Activated CD4-positive, CD25-positive, alpha-beta regulatory T cell treated with anti-CD3 and anti-CD28 coated beads, Interleukin-2, amount 50 U/mL, for 24 hours (primary cell): ENCODE results near the gene ATAD2B.
A peak's percentile ranks its signal among the peaks of the same experiment; 100 is the strongest.

Source experiments
- ATAC-seq, 2 donors: fragments of 150-1000 bp; cut with Tn5 transposase; one replicate each; pipeline ENCODE4 v1.10.0; 2021; ENCODE audit warnings: mild to moderate bottlenecking in 1 of 2, moderate library complexity in 1 of 2

The ATAD2B gene

DNA sequence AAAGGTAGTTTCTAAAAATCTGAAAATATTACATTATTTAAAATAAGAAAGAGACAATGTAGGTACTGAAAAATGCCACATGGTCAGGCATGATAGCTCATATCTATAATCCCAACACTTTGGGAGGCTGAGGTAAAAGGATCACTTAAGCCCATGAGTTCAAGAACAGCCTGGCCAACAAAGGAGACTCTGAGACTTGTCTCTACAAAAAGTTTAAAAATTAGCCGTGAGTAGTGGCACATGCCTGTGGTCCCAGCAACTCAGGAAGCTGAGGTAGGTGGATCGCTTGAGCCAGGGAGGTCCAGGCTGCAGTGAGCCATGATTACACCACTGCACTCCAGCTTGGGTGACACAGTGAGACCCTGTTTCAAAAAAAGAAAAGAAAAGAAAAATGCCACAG lies 21.8 kb downstream of the ATAD2B start:
- no peak for ATAC-seq

DNA sequence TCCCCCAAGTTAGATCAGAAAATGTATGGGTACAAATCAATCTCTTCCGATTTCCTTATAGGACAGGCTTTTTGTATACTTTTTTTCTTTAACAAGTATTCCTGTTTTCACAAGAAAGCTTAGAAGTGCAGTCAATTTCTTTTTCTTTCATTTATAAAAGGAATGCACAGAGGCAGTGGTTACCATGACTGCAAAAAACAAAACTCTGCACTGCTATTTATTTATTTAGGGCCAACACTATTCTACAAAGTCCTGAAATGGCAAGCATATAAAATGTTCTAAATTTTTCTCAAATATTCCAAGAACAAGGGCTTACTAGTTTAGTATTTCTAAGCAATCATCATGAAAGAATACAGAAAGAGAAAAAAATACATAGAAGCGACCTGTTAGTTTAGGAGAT lies 22.2 kb downstream of the ATAD2B start:
- ATAC-seq = no peak

DNA sequence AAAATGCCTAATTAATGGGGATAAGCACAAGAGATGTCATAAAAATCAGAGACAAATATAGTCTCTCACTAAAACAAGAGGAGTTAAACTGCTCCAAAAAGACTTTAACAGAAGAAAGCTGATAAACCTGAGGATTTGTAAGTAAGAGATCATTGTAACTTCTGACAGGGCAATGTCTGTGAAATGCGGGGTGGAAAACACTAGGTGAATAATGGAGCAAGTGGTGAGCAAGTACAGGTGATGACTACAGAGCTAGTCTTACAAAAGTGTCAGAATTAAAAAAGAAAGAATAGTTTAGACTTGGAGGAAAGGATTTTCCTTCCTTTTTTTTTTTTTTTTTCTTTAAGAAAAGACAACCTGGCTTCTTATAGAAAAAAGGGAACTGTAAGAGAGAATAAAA lies 22.7 kb downstream of the ATAD2B start:
- no peak for ATAC-seq

DNA sequence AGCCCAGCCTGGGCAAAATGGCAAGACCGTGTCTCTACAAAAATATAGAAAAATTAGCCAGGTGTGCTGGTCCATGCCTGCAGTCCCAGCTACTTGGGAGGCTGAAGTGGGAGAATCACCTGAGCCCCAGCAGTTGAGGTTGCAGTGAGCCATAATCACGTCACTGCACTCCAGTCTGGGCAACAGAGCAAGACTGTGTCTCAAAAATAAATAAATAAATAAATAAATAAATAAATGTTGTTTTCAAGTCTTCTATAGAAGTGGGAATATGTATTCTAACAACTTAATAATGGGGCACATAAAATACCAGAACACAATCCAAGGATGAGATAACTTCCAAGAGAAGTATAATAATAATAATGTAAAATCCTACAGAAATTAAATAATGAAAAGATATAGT lies 23.9 kb downstream of the ATAD2B start:
- no peak for ATAC-seq

DNA sequence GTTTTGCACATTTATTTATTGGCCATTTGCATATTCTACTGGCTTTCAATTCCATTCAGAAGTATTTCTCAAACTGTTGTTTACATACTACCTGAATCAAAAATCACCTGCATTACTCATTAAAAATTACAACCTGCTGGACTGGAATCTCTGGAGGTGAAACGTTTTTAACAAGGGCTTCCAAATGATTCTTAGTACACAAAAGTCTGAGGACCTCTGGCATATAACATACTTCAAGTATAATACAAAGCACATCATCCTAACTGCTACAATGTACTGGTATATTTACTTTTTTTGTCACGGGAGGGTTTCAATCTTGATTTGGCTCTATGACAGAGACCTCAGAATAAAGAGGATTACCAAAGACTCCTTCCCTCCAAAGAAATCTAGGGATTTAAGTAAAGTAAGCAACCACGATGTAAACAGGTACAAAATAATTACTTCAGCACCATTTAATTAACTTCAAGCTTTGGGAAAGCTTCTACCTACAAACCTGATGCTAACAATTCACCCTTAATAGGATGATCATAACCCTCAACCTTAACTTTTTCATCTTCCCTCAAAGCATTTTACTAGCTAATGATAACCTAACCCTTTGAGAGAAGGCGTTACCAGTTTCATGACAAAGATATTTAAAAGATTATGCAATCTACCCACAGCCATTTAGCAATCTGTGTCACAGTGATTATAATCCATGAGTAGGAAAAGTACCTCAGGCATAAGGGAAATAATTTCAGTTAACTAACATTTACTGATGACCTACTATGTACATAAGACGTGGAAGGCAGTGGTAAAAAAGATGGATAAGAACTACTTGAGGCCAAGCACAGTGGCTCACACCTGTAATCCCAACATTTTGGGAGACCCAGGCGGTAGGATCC lies 24.7 kb downstream of the ATAD2B start:
- ATAC-seq = no peak

DNA sequence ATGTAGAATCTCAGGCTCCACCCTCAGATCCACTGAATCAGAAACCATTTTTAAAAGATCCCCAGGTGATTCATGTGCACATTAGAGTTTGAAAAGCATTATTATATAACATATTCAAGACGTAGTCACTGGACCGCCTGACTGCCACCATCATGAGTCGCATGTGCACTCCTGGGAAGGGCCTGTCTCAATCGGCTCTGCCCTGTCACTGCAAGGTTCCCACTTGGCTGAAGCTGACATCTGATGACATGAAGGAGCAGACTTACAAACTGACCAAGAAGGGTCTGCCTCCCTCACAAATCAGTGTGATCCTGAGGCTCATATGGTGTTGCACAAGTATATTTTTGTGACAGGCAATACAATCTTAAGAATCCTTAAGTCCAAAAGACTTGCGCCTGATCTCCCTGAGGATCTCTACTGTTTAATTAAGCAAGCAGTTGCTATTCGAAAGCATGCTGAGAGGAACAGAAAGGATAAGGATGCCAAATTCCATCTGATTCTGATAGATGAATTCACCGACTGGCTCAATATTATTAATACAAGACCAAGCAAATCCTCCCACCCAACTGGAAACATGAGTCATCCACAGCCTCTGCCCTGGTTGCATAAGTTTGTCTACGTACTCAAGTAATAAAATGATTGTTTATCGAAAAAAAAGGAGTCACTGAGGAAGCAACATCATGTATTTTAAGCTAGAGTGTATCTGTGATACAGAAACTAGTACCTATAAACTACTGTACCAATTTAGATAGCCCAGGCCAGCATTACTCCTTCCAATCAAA lies 26.2 kb downstream of the ATAD2B start:
- ATAC-seq = peak; percentile 56 to 72

DNA sequence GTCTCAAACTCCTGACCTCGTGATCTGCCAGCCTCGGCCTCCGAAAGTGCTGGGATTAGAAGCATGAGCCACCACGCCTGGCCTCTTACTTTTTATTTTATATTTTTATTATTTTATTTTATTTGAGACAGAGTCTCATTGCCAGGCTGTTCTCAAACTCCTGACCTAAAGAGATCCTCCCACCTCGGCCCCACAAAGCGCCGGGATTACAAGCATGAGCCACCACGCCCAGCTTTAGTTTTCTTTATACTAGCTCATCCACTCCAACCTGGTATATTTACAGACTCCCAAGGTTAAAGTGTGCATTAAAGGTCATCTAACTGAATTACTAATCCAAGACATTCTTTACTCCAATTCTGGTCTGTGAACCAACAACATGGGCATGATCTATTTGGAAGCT lies 26.8 kb downstream of the ATAD2B start:
- ATAC-seq = no peak

DNA sequence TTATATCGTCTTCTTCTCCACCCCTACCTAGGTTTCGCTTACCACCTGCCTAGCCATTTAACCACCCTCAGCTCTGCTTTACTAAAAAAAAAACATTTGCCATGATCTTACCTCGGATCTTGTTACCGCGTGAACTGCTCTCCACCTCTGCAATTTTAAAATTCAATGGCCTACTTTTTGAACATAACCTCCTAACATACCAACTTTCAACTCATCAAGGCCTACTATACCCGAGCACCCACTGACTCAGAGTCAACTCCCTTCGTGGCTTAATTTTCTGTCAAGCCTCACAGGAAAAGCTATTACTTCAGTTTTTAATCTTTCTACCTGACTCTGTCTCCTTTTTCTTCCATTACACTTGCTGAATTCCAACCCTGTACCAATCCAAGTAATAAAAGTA lies 55.7 kb downstream of the ATAD2B start:
- ATAC-seq = no peak

DNA sequence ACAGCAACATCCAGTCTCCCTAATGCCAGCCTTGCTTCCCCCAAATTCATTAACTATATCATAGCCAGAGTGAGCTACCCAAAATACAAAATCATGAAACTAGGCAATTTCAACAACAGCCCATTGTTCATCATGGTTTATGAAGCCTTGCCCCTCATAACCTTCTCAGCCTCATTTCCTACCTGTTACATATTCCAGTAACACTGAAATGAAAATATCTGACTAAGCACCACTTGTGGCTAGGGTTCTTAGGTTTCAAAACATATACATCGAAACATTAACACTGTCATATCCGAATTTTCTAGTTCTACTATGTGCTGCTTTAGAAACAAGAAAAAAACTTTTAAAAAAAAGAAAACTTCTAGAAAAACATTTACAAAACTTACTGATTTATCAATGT lies 59.5 kb downstream of the ATAD2B start:
- peak; percentile 21 to 56 for ATAC-seq

DNA sequence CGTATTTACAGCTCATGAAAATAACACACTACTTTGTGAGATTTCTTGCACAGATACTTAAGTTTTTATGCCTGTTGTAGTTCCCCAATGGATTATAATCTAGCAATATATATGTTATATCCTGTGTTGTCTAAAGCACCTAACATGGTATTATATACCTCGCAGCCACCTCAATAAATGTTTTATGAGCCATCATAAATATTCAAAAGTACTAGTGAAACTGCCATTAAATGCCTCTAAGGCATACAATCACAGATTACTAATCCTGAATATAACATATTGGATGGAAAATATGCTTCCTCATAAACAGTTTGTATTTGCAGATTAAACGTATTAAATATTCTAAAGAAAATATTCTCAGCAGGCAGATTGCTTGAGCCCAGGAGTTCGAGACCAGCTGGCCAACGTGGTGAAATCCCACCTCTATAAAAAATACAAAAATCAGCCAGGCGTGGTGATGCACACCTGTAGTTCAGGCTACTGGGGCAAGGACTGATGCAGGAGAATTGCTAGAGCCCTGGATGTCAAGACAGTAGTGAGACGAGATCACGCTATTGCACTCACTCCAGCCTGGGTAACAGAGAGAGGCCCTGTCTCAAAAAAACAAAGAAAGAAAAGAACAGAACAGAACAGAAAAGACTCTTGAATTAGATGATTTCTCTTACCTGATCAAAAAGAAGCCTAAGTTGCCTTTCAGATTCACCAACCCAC lies 64.1 kb downstream of the ATAD2B start:
- no peak for ATAC-seq

DNA sequence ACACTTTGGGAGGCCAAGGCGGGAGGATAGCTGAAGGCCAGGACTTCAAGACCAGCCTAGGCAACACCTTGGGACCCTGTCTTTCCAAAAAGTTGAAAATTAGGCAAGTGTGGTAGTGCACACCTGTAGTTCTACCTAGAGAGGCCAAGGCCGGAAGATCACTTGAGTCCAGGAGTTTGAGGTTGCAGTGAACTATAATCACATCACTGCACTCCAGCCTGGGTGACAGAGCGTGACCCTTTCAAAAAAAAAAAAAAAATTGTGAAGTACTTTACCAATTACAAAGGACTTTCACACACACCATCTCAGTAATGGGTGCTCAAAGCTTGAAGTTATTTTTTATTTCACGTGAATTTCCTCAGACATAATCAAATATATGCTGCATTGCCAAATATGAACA lies 65.0 kb downstream of the ATAD2B start:
- no peak for ATAC-seq

DNA sequence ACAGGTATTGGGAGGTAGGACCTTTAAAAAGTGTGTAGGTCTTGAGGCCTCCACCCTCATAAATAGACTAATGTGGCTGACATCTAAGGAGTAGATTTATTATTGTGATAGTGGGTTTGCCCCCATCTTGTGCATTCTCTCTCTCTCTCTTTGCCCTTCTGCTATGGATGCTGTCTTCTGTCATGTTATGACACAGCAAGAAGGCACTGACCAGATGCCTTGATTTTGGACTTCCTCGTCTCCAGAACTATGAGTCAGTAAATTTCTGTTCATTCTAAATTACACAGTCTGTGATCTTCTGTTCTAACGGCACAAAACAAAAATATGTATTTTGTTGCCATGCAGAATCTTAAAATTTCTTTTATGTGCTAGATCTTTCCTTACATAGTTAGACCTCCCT lies 66.9 kb downstream of the ATAD2B start:
- no peak for ATAC-seq

DNA sequence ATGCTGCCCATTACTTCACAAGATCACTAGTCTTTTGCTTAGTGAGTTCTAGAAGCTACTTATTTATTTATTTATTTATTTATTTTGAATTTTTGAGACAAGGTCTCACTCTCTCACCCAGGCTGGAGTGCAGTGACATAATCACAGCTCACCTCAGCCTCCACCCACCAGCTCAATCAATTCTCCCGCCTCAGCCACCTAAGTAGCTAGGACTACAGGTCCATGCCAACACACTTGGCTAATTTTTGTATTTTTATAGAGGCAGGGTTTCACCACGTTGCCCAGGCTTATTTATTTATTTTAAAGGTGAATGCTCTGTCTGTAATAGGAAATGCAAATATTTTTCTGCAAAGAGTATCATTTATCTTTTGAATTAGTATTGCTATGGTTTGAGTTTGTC lies 67.7 kb downstream of the ATAD2B start:
- no peak for ATAC-seq

DNA sequence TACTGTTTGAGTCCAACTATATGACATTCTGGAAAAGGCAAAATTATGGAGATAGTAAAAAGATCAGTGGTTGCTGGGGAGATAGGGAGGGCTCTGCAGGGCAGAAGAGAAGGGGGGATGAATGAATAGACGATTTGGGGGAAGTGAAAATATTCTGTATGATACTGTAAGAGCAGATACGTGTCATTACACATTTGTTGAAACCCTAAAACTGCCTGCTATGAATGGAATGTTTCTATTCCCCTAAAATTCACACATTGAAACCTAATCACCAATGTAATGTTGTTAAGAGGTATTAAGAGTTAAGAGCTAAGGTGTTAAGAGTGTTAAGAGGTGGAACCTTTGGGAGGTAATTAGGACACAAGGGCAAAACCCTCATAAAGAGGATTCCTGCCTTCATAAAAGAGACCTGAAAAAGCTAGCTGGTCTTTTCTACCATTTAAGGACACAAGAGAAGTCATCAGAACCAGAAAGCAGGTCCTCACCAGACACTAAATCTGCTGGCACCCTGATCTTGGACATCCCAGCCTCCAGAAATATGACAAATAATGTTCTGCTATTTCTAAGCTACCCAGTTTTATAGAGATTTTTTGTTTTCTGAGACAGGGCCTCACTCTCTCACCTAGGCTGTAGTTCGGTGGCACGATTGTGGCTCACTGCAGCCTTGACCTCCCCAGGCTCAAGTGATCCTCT lies 76.2 kb downstream of the ATAD2B start:
- ATAC-seq = no peak

DNA sequence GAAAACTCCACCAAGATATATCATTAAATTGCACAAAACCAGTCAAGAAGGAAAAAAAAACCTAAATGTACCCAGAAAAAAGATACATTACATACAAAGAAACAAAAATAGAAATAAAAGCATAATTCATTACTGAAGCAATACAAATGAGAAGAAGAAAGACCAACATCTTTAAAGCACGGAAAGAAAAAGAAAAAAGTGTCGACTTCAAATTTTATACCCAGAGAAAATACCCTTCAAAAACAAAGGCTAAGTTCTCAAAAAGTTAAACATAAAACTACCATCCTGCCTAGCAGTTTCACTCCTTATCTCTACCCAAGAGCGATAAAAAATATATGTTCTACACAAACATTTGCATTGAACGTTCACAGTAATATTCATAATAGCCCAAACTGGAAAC lies 82.0 kb downstream of the ATAD2B start:
- ATAC-seq = no peak

DNA sequence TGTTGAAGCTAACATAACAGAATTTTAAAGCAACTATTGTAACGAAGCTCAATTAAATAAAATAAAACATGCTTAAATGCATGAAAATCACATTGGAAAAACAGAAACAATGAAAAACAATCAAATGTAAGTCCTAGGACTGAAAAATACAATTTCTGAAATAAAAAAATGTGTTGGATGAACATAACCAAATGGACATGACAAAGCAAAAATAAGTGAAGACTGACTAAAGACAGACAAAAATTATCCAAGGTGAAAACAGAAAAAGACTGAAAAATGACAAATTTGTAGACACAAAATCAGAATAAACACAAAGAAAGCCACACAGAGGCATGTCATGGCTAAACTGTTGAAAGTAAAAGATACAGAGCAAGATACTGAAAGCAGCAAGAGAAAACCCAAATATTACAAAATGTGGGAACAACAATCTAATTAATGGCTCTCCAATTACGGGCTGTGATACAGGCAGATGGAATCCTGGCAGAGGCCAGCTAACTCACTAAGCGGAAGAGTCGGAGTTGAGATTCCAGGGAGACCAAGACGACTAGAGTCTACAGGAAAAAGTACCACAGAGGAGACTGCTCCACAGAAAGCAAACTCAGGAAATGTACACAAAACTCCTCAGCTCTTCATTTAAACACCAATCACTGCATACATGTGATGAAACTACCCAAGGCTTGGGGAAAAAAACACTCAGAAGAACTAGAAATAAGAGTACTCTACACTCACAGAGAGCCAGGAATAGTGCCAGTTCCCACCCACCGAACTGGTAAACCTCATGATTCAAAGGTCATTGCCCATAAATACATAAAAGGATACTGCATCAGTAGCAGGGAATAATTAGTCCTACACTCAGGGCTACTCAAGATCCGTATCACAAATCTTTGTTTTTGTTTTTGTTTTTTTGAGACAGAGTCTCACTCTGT lies 83.6 kb downstream of the ATAD2B start:
- ATAC-seq = no peak

DNA sequence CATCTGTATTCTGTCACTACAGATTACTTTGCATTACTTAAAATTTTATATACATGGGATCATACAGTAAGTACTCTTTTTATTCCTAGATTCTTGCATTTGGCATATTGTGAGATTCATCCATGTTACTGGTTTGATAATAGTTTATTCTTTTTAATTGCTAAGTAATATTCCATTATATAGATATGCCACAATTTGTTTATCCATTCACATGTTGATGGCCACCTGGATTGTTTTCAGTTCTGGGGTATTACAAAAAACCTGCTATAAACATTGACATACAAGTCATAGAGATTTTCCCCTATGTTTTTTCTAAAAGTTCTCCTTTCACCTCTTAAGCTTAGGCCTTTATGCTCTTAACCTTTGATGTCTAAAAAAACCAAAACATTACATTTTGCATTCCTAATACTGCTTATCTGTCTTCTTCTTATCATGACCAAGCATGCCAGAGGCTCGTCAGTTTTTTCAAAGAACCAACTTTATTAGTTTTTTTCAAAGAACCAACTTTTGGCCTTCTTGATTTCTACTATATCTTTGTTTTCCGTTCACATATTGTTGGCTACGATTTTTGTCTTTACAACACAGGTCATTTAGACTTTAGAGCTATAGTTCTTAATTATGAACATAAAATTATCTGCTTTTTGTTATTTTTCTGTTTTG lies 86.9 kb downstream of the ATAD2B start:
- ATAC-seq = no peak

DNA sequence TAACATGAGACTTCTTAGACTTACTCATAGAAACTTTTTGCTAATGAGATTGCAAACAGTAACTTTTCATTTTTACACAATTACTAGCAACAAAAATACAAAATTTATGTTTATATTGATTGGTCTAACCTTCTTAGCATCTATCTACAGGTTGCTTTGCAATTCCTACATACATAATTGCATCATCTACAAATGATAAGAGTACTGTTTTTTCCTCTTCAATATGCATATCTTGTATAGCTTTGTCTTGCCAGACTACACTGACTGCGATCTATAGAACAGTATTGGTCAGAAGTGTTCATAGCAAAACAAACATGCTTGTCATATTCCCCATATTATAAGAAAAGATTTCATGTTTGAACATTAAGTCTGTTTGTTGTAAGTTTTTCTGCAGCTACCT lies 87.9 kb downstream of the ATAD2B start:
- ATAC-seq = no peak

DNA sequence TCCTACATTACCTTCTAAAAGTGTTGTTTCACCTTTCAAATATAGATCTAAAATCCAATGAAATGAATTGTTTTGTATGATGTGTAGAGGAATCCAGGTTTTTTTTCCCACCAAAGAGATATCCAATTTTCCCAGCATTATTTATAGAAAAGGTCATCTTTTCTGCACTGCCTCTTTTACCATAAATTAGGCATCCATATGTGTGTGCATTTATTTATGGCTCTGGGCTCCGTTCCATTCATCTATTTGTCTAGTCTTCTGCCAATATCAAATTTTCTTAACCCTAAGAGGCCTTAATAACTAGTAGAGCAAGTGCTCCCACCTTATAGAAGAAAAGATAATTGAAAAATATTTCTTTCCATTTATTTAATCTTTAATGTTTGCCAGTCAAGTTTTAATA lies 88.3 kb downstream of the ATAD2B start:
- no peak for ATAC-seq

DNA sequence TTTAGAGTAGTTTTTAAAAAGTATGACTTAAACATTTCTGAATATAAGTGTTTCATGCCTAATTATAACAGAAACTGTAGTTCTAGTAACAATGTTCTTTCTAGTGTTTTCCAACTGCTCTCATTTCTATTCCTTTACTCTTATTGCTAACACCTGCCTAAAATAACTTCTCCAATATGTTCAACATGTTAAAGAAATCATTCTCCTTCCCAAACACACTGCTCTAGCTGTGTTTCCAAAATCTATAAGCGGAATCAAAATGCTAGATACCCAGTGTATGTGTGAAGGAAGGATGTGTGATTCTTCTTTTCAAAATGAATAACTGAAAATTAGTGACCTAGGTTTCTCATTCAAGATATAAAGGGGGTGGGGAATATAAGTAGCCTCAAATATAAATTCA lies 89.1 kb downstream of the ATAD2B start:
- ATAC-seq = no peak

DNA sequence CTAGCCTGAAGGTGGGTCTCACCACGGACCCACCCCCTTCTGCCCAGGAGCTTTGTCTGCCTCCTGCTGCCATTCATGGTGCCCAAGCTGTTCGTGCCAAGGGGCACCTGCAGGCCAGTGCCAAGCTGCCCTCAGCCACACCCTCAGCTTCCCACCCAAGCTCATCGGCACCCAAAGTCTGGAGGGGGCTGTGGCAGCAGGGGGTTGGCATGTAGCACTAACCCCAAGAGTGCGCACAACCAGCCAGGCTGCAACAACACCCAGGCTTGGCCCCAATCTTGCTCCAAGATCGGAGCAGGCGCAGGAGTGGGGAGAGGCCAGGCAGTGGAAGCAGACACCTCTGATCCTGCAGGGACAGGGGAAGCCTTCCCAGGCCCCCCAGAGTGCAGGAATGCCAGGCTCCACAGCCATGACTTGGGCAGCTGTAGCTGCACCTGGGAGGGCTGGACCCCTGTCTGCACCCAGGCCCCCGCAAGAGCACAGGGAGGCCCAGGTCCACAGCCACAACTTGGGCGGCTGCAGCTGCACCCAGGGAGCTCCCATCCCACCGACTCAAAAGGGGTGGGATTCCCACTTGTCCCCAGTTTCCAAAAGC lies 89.9 kb downstream of the ATAD2B start:
- ATAC-seq = no peak
